Suppressor macrophage (primary cell): ENCODE data around the gene EBF3.
"Not testable (repeated sequence)": the region's sequence is repeated elsewhere in the genome, so short reads cannot be mapped to it uniquely, and the experiment has no call there.

Experiments
- DNase-seq, 4 experiments: peaks; one replicate each; pipeline ENCODE4 v3.0.0-alpha.2; 2020 to 2022

Gene EBF3

DNA sequence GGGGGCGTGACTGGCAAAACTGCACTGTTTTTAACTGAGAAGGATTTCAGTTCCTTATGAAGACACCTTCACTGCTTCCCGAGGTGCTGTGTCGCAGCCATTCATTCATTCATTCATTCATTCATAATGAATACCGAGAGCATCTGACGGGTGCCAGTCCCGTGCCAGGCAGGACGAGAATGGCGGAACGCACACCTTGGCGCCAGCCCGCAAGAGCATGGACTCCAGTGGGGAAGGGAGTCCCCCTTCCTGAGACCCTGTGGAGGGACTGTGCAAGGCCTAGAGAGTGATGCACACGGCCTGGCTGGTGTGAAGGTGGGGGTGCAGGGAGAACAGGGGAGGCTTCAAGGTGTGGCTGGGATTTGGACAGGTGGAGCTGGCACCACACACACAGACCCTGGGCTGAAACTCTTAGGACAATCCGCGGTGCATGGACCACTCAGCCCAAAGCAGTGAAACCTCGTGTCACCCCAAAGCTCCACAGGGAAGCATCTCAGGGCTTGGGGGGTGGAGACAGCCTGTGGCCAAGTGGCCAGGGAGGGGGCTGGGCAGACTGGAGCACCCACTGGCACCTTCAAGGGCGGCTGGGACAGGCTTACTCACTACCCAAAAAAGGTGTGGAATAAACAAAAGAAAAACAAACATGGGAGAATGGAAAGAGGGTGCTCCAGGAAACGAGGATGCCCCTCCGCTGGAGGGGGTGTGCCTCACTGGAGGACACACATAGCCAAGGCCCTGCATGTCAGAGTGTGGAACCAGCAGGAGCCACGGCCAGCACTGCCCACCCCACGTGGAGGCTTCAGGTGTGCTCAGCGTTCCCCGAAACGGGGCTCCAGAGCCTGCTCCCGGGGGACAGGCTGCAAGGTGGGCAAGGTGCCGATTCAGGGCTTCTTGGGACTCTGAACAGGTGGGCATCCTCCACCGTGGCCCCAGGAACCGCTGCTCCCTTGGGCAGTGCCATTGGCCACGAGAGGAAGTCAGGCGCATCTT is 37.7 kb downstream of the EBF3 start:
- no peak for DNase-seq

DNA sequence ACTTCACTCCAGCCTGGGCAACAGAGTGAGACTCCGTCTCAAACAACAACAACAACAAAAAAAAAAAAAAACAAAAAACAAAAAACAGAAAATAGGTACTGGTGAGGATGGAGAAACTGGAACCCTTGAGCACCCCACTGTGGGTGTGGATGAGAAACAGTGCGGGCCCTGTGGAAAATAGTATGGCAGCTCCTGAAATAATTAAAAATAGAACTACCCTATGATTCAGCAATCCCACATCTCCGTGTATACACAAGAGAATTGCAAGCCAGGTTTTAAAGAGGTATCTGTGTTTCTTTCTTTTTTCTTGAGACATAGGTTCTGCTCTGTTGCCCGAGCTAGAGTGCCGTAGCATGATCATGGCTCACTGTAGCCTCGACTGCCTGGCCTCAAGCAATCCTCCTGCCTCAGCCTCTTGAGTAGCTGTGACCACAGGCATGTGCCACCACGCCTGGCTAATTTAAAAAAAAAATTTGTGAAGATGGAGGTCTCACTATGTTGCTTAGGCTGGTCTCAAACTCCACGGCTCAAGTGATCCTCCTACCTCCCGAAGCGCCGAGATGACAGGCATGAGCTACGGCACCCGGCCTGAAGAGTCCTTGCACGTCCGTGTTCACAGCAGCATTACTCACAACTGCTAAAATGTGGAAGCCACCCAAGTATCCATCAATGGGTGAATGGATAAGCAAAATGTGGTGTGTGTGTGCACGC is 39.5 kb downstream of the EBF3 start:
- DNase-seq: no peak

DNA sequence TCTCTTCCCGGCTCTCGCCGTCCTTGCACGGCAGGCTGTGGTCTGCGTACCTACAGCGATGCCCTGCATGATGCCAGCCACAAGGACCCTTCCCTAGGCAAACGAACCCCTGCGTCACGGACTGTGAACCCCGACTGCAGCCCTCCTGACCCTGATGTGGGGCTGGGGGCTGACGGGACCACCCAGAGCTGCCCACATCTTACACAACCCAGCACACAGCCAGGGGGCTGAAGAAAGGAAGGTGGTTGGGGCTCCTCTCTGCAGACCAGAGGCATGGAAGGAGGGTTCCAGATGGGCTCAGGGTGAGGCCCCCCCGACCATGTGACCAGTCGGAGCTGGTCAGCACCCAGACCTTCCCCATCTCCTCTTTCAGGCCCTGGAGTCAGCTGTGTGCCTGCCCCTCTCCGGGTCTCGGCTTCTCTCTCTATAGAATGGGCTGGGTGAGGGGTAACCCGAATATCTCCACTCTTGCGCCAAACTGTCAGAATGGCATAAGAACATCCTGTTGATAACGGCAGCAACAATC is 41.4 kb downstream of the EBF3 start:
- DNase-seq: no peak

DNA sequence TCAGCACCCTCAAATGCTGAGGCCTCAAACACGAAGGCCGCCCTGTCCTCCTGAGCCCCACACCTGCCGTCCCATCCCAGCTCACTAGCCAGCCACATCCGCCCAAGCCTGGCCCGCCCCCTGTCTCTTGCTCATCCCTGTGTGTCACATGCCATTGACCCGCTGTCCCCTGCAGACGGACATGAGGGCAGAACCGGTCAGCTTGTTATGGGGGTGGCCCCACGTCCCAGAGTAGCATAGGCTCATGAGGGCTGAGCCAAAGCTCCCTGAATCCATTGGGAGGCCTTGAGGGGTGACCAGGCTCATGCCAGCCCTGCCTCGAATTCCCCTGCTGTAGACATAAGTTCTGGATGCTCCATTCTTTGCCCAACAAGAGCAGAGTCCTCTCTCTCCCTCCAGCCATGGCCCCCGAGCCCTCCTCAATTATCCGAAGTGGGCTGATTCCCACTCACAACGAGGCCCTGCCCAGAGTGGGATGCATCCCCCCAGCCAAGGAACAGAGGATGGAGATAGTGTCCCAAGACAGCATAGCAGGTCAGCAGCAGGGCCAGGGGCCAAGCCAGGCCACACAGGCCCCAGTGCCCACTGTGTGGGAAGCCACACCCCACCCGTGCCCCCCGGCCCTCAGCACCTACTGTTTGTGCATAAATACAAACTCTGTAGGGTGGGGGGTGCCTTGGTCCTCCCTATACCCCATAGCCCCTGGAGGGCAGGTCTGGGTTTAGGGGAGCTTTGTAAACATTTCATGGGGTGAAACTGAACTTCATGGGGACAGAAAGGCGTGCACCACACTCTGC is 42.1 kb downstream of the EBF3 start:
- DNase-seq: no peak

DNA sequence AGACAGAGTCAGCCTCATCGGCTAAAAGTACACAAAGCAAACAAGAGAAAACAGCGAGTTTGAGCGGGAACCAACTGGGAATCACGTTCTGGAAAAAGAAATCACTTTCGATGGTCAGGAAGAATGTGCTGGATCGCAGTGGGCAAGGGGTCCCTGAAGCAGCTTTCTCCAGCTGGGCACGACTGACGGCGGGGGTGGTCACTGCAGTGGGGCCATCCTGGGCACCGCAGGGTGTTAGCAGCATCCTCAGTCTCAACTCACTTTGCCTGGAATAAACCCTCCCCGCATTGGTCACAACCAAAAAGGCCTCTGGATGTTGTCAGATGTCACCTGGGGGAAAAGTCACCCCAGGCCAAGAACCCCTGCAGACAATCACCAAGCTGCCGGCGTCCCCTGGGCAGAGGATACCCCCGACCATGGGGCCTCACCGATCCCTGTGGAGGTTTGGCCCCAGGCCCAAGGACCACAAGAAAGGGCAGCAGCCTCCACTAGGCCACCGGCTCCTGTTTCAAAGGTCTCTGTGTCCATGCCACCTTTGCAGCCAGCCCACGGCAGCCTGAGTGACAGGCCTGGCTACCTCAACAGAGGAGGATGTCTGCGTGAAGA is 42.9 kb downstream of the EBF3 start:
- no peak for DNase-seq

DNA sequence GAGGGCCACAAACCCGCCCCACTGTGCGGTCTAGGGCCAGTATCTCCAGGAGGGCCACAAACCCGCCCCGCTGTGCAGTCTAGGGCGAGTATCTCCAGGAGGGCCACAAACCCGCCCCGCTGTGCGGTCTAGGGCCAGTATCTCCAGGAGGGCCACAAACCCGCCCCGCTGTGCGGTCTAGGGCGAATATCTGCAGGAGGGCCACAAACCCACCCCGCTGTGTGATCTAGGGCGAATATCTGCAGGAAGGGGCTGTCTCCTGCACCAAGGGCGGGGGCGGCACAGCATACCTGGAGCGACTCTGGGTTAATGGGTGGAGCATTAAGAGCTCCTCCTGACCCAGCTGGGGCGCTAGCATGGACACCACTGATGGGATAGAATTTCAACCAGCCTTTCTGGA is 43.9 kb downstream of the EBF3 start:
- not testable (repeated sequence) for DNase-seq

DNA sequence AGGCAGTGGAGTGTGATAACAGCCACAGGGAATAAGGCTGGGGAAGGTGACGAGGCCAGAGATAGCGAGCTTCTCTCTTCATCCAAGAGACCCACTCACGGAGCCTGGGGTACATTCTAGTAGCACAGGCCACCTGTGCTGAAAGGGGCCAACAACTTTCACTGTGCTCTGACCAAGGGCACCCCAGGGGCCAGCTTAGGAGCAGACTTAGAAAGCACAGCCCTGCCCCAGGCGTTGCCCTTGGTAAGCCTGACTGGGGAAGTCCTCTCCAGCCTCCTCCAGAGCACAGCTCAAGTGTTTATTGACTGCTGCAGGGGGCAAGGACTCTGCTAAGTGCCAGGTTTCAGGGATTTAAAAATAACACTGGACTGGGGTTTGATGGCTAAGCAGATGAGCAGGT is 44.7 kb downstream of the EBF3 start:
- DNase-seq: no peak

DNA sequence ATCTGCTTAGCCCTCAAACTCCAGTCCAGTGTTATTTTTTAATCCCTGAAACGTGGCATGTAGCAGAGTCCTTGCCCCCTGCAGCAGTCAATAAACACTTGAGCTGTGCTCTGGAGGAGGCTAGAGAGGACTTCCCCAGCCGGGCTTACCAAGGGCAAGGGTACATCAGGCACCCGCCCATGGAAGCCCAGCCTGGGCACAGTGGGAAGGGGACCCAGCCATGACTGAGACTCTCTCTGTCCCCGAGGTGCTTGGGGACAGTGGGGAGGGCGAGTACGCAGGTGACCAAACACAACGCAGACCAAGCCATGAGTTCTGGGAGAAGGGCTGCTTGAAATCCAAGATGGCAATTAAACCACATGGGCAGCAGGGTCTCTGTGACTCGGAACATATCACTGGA is 45.2 kb downstream of the EBF3 start:
- no peak for DNase-seq

DNA sequence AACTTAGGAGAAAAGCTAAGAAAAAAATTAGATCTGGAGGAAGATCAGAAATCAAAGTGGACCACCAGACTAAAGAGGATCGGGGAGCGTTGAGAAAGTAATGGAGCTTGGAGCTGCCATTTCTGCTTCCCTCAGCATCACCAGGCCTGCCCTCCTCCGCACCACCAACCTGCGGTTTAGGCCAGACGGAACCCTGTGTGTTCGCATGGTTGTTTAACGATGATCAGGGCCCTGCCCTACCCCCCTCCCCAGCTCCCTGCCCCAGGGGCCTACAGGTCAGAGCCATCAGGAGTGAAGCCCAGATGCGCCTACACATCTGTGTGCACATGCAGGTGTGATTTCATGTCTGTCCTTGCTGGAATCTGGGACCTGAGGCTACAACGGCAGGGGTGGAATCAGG is 45.7 kb downstream of the EBF3 start:
- no peak for DNase-seq

DNA sequence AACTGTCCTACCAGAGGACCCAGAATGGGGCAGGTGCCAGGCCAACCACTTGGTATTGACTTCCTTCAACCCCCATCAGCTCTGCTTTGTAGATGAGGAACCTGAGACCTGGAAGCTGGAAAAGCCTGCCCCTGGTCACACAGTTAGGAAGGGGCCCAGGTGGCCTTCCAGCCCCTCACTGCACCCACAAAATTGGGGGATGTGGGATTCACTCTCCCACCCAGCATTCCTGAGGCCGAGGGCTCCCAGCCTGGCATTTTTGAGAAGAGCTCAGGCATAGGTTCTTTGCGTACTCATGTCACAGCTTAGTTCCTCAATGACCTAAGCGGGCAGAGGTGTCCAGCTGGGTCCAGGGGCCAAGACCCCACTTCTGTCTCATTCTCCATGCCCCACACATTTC is 46.1 kb downstream of the EBF3 start:
- DNase-seq: no peak

DNA sequence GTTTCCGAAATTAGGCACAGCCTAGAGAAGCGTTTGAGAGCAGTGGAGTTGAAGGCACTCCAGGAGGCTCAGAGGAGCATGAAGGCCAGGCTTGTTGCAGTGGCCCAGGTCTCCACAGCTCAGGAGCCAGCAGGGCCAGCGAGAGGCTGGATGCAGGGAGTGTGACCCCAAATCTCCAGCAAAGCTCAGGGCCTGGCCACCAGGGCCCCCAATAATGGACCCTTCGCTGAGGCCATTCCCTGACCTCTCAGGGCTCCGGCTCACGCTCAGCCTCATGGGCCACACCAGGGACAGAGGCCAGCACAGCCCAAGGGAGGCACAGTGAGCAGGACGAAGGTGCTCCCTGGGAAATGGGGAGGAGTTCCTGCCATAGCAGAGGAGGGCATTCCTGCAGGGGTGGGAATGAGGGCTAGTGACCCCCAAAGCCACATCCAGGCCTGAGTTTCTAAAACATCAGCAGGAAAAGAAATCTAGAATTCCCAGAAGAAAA is 47.5 kb downstream of the EBF3 start:
- no peak for DNase-seq

DNA sequence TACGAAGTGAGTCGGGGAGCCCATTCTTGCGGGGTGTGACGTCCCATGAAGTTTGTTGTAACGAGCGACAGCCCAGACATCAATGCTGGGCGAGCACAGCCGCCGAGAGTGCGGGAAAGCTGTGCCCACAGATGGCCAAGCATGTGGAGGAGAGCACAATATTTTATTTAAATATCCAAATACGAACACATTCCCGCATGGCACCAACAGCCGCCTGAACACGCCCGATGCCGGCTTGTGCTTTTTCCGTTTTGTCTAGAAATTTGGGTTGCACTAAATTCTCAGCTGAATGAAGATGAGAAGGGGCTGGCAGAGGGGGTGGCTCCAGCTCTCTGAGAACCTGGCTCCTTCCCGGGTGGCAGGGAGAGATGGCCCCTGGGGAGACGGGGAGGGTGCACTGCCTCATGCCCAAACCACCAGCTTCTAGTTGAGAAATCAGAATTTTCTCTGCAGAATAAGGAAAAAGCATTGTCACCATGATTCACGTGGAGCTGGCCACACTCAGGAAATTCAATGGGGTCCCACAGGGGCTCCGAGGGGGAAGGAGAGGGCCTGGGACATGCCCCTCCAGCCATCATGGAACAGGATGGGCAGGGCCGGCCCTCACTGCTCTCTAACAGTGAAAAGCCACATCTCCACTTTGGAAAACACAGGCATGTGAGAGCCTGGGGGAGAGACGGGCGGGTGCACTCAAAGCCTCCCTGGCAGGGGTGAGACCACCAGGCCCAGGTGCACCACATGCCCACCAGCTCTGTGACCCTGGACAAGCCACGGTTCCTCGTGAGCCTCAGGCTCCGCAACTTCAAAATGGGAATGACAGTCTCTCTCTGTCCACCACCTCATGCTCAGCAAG is 48.3 kb downstream of the EBF3 start:
- DNase-seq: no peak

DNA sequence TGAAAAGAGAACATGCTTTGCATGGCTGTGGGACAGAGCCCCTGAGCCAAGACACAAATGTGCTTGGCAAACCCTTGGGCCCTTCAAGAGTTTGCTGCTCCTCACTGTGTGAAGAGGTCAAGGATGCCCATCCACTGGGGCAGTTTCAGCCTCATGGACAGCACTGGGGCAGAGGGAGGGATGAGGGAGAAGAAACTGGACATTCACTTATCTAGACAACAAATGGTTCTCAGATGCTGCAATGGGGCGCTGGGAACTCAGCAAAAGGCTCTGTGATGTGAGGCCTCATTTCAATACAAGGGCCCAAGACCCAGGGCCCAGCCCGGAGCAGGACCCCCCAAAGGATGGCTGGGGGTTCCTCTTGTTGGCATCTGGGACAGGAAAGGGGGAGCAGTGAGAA is 49.1 kb downstream of the EBF3 start:
- DNase-seq: no peak

DNA sequence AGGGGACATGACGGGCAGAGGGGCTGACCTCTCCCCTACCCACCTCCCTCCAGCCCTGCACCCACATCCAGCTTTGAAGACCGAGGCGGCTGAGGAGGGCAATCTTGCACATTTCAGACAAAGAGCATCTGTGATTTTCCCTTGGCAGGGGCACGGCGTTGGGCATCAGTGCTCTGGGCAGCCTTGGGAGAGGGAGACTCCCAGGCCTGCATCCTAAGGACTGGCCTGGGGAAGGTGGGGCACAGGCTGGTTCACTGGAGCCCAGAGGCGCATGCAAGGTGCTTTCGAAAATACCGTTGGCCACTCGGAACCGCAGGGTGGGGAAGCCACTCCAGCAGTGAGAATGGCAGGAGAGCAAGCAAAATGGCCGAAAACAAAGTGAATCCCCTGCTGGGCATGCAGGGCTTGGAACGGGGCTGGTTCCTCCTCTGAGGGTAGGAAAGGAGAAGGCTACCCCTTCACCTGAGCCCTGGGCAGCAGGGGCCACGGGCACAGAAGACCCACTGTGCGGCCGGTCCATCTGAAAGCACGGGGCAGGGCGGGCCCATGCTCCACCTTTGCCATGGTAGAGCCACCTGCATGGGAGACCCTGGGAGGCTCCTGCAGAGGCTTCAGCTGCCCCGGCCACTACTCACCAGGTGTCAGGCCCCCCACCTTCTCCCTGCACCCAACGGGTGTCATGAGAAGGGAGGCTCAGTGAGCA is 49.8 kb downstream of the EBF3 start:
- DNase-seq: no peak

DNA sequence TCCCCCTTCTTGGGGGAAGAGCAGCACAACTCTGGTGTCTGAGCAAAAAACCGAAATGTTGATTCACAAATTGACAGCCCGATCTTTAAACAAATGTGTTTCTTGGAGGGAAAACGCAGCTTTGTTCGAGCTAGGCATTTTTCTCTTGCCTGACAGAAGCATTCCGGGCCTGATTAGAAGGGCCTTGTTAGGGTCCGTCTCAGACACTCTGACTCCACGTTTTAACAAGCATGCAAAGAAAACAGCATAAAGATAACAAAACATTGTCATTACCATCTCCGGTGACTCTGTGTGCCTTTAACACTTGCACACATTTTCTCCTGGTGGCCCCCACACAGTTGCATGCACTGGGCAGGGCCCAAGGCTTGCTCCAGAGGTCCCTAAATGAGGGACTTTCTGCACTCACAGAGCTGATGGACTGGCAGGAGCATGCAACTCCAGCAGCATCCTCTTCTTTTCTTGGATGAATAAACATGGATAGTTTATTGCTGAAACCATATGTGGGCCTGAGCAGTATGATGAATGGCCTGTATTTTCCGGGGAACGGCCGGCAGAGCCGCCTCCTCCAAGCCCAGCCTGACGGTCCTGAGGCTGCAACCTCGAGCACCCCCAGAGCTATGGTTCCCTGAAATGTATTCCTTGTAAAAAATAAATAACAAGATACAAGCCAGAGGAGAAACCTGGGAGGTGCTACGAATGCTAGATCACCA is 50.9 kb downstream of the EBF3 start:
- no peak for DNase-seq

DNA sequence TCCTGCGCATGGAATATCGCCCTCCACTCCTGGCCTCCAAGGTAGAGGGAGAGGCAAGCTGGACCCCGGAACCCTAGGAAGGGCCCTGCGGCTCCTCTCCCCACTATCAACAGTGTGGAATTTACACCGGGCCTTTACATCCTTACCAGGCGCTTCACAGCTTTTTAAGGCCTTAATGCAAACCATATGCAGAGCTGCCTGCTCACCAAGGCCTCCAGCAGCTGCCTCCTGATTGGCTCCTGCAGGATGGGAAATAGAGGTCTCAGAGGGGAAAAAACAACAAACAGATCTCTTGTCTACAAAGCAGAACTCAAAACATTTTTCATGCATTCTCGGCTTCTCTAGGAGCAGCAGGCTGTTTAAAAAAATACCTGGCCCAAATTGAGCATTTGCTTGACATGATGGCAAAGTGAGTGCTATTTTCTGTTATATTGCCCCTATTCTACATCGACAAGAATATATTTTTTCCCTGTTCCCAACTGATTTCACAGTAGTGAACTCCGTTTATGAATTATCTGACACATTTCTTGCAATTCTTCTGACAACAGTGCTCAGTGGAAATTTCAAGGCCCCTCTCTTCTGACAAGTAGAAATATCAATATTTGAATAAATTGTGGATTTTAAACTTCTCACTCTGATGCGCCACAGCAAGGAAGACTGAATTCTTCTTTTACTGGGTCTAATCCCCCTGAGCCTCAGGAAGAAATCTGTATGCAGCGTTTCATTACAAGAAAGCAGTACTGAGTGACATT is 51.7 kb downstream of the EBF3 start:
- no peak for DNase-seq

DNA sequence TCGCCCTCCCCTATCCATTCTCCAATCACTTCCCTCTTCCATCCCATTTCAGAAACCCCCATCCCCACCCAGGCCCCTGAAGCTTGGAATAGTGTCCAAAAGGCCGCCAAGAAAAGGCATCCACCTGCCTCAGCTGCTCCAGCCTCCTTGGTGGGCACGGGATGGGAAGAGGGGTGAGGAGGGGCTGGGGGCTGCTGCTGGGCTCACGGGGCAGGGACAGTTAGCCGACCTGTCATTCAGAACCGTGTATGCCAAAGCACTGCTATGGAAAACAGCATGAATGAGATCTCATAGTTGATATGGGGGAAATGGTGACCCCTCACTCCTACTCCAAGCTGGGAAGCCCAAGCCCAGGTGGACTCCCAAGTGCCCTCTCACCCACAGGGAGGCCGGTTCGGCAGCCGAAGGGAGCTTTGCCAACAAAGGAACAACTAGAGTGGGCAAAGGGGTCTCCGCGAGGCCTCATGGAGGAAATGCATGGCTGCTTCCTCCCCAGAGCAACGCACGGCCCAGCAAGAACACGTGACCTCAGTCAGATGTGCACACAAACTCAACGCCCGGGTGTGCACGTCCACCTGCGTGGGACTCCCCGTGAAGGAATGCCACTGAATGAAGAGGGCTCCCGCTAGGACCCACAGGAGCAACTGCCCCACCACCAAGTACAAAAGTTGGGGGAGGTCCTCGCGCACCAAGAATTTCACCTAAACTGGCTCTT is 52.5 kb downstream of the EBF3 start:
- no peak for DNase-seq

DNA sequence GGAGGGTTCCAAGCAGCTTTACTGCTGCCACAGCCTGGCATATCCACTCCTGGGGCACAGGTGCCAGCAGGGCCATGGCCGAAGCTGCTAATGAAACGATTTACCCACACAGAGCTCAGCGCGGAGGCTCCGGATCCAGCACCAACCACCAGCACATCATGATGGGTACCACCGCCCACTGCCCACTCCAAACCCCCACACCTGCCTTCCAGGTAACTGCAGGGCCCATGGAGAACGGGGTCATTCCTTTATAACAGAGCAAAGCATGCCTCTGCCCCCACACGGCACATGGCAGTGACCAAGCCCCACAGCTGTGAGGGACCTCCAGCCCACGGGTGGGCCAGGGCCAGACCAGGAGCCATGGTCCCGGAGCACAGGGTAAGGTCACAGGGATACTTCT is 53.2 kb downstream of the EBF3 start:
- no peak for DNase-seq
